Measurements from ENCODE around the gene TMUB1.

- TF ChIP-seq EZH2 (IDR thresholded peaks at IDR 0.05; ENCODE audit: borderline replicate concordance, low read length) = no peak
- no peak for TF ChIP-seq CTCF (conservative IDR thresholded peaks at IDR 0.05 in 1 of 2, IDR thresholded peaks at IDR 0.05 in 1 of 2; ENCODE audit: extremely low read depth in 1 of 2, insufficient read depth in 1 of 2, low read depth in 1 of 2, low read length in 2 of 2)
These were observed 12.7 kb downstream of the TMUB1 start for GRCh38 chr7:151070574-151070960.

Data from mammary epithelial cell (primary cell).